ENCODE results near the gene EPB41L3.

DNA sequence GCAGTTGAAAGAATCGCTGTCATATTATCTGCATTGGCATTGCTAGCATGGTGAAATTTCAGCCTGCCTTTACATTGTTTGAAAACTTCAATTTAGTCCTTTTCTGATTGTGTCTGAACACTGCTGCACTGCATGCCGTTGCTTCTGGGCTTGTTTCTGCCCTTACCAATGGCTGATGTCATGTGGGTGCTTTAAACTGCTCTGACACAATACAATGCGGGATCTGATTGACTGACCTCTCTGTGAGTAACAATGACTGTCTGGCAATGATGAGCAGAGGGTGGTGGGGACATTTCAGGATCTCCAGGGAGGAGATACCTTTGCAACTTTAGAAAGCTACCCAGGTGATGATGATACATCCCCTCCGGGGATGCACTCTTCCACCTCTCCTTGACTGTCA lies 128.8 kb downstream of the EPB41L3 start:
- TF ChIP-seq, protein P1, sequence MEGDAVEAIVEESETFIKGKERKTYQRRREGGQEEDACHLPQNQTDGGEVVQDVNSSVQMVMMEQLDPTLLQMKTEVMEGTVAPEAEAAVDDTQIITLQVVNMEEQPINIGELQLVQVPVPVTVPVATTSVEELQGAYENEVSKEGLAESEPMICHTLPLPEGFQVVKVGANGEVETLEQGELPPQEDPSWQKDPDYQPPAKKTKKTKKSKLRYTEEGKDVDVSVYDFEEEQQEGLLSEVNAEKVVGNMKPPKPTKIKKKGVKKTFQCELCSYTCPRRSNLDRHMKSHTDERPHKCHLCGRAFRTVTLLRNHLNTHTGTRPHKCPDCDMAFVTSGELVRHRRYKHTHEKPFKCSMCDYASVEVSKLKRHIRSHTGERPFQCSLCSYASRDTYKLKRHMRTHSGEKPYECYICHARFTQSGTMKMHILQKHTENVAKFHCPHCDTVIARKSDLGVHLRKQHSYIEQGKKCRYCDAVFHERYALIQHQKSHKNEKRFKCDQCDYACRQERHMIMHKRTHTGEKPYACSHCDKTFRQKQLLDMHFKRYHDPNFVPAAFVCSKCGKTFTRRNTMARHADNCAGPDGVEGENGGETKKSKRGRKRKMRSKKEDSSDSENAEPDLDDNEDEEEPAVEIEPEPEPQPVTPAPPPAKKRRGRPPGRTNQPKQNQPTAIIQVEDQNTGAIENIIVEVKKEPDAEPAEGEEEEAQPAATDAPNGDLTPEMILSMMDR (IDR thresholded peaks at IDR 0.05) = no peak
- TF ChIP-seq POLR2AphosphoS5 (IDR thresholded peaks at IDR 0.05) (no peak), POLR2A (IDR thresholded peaks at IDR 0.05) (no peak)
